GM19328 (cell line): ENCODE data around the gene USP4.
"Not testable (repeated sequence)": the region's sequence is repeated elsewhere in the genome, so short reads cannot be mapped to it uniquely, and the experiment has no call there.

Experiments used
- ATAC-seq: cut with Tn5 transposase; IDR thresholded peaks from one replicate; pipeline ENCODE4 v1.9.1; 2021; ENCODE audit warnings: mild to moderate bottlenecking, moderate library complexity; ENCODE audit not compliant: unreplicated experiment

USP4 gene

GRCh38 chr3:49339941-49340800, at the start of gene USP4:
Gene USP4, minus strand, starts transcription at chr3:49340053. Its CDS starts 29 bp downstream, at chr3:49340024.
- ATAC-seq: peak; percentile 92

- no peak for ATAC-seq
Measured at GRCh38 chr3:49389297-49389696, 49.4 kb upstream of the USP4 start.

GRCh38 chr3:49388289-49388820, 48.5 kb upstream of the USP4 start:
- no peak for ATAC-seq

GRCh38 chr3:49387721-49388120, 47.9 kb upstream of the USP4 start:
- ATAC-seq: no peak

- no peak for ATAC-seq
Measured at GRCh38 chr3:49386056-49386756, 46.4 kb upstream of the USP4 start.

- ATAC-seq: no peak
Measured at GRCh38 chr3:49385617-49386016, 45.8 kb upstream of the USP4 start.

GRCh38 chr3:49383387-49383786, 43.5 kb upstream of the USP4 start:
- ATAC-seq: no peak

- no peak for ATAC-seq
Measured at GRCh38 chr3:49378249-49378895, 38.5 kb upstream of the USP4 start.

GRCh38 chr3:49377483-49377882, 37.6 kb upstream of the USP4 start:
- ATAC-seq: no peak

GRCh38 chr3:49371946-49372345, 32.1 kb upstream of the USP4 start:
- no peak for ATAC-seq

- ATAC-seq: no peak
Measured at GRCh38 chr3:49370585-49371290, 30.9 kb upstream of the USP4 start.

GRCh38 chr3:49362561-49362960, 22.7 kb upstream of the USP4 start:
- ATAC-seq: no peak

GRCh38 chr3:49359623-49360022, 19.8 kb upstream of the USP4 start:
- no peak for ATAC-seq

- ATAC-seq: no peak
Measured at GRCh38 chr3:49358884-49359225, 19.0 kb upstream of the USP4 start.

GRCh38 chr3:49358217-49358883, 18.5 kb upstream of the USP4 start, which contains the start of gene GPX1:
Gene GPX1, minus strand, starts transcription at chr3:49358353. Its CDS starts 75 bp downstream, at chr3:49358278.
- ATAC-seq: peak; percentile 88

- peak; percentile 26 for ATAC-seq
Measured at GRCh38 chr3:49357443-49358216, 17.8 kb upstream of the USP4 start.

- not testable (repeated sequence) for ATAC-seq
Measured at GRCh38 chr3:49357095-49357442, 17.2 kb upstream of the USP4 start.

GRCh38 chr3:49352890-49353421, 13.1 kb upstream of the USP4 start:
- ATAC-seq: no peak

GRCh38 chr3:49352281-49352680, 12.4 kb upstream of the USP4 start:
- ATAC-seq: no peak
